HepG2 (cell line): ENCODE data around the gene FASTK. TPM values are rescaled to one million over a fixed set of nuclear protein-coding genes. Genes with fewer than 3 reads are reported as not detected.

Source experiments
- ATAC-seq: fragments of 200-7000 bp; cut with Tn5 transposase; 3 replicates; pipeline ENCODE4 v1.9.1; 2020; ENCODE audit warnings: mild to moderate bottlenecking, moderate library complexity
- BruUV-seq: library from RNA; stranded (reverse); fragments of 400-500 nt; replicated peaks from 2 replicates; lab custom pipeline; 2021; lab: Mats Ljungman, UMichigan
- CTCF ChIA-PET: fragments of 300-600 bp; formaldehyde crosslinking; extraction: SDS; loops from one replicate; lab custom pipeline; 2021; ENCODE audit warnings: low total read pairs, inconsistent platforms, low intra/inter-chr PET ratio; lab: Yijun Ruan, JAX
- POLR2A ChIA-PET: fragments of 350-600 bp; sonication (Branson Sonifier 250); formaldehyde crosslinking; loops from one replicate; lab custom pipeline; 2020; ENCODE audit warnings: antibody characterized with exemption, inconsistent platforms; lab: Yijun Ruan, JAX
- DNase-seq: peaks from one replicate; pipeline ENCODE4 v3.0.0-alpha.2; 2015; ENCODE audit warnings: low spot score
- FAIRE-seq: peaks from 3 replicates; lab custom pipeline; 2011; peaks lifted over from hg19 to GRCh38; lab: Jason Lieb, UNC
- H2AFZ ChIP-seq: one replicate; pipeline ENCODE4 v1.6.1; 2011; ENCODE audit warnings: low read length, inconsistent platforms
- H3K27ac ChIP-seq: fragments of 300-600 bp; 3 replicates; pipeline ENCODE4 v1.8.0; 2011; ENCODE audit warnings: mixed run types, mild to moderate bottlenecking, mixed read lengths, low read length, inconsistent platforms; ENCODE audit not compliant: insufficient read depth; ENCODE audit errors: extremely low read length
- H3K27me3 ChIP-seq, 2 experiments: fragments of 200-600 bp in 1 of 2; 2 replicates in 1 of 2; 3 replicates in 1 of 2; pipeline versions ENCODE4 v1.6.0 to v1.8.0; 2011; ENCODE audit warnings: low read length in 2 of 2, mild to moderate bottlenecking in 2 of 2, moderate library complexity in 2 of 2, inconsistent platforms in 1 of 2; ENCODE audit not compliant: insufficient read depth in 2 of 2, control insufficient read depth in 1 of 2
- H3K36me3 ChIP-seq, 2 experiments: fragments of 200-600 bp in 1 of 2; replicated peaks in 1 of 2; 2 replicates in 1 of 2; 3 replicates in 1 of 2; pipeline versions ENCODE4 v1.5.1 to v1.8.0; 2011; ENCODE audit warnings: low read length in 2 of 2, inconsistent platforms in 1 of 2; ENCODE audit not compliant: insufficient read depth in 2 of 2, control insufficient read depth in 1 of 2
- H3K4me1 ChIP-seq: 2 replicates; pipeline ENCODE4 v1.5.1; 2012; ENCODE audit warnings: low read length, inconsistent platforms; ENCODE audit not compliant: insufficient read depth
- H3K4me2 ChIP-seq: 2 replicates; pipeline ENCODE4 v1.6.0; 2011; ENCODE audit warnings: low read depth, low read length, inconsistent platforms
- H3K4me3 ChIP-seq, 3 experiments: fragments of 200-600 bp in 1 of 3; sonication (generic), shearing (Covaris generic) in 1 of 3; replicated peaks in 1 of 3; 2 replicates each; pipeline ENCODE4 v1.5.1; 2011 to 2016; ENCODE audit warnings: low read length in 3 of 3, inconsistent platforms in 2 of 3, low read depth in 2 of 3, mild to moderate bottlenecking in 2 of 3, control low read depth in 1 of 3, mixed read lengths in 1 of 3; ENCODE audit not compliant: insufficient read depth in 1 of 3
- H3K79me2 ChIP-seq: one replicate; pipeline ENCODE4 v1.6.1; 2011; ENCODE audit warnings: low read length, inconsistent platforms; ENCODE audit not compliant: insufficient read depth
- H3K9ac ChIP-seq: 2 replicates; pipeline ENCODE4 v1.6.0; 2011; ENCODE audit warnings: mild to moderate bottlenecking, low read depth, low read length, inconsistent platforms; ENCODE audit not compliant: insufficient read depth
- H3K9me3 ChIP-seq: 2 replicates; pipeline ENCODE4 v1.5.1; 2012; ENCODE audit warnings: mild to moderate bottlenecking, low read length
- H4K20me1 ChIP-seq: 2 replicates; pipeline ENCODE4 v1.6.0; 2011; ENCODE audit warnings: inconsistent platforms, mild to moderate bottlenecking, low read length, moderate library complexity; ENCODE audit not compliant: insufficient read depth
- CBX1 ChIP-seq: IDR thresholded peaks from one replicate; pipeline ENCODE4 v1.6.1; 2016; ENCODE audit warnings: antibody characterized with exemption, low read depth
- EZH2 ChIP-seq: conservative IDR thresholded peaks from 2 replicates; pipeline ENCODE4 v1.6.1; 2012; ENCODE audit warnings: mild to moderate bottlenecking, low read depth, low read length, moderate library complexity
- MED13 ChIP-seq: sonication (generic); formaldehyde crosslinking; IDR thresholded peaks from 2 replicates; pipeline ENCODE4 v1.5.0; 2020; ENCODE audit warnings: missing genetic modification reagents
- PRPF4 ChIP-seq: fragments of 200-400 bp; formaldehyde crosslinking; IDR thresholded peaks from 2 replicates; pipeline ENCODE4 v1.6.1; 2016; ENCODE audit warnings: low read length, low read depth; ENCODE audit not compliant: poor library complexity, severe bottlenecking
- REST ChIP-seq, 2 experiments: IDR thresholded peaks; 2 replicates each; pipeline ENCODE4 v1.6.1; 2011 to 2012; ENCODE audit warnings: low read length in 2 of 2, borderline replicate concordance in 1 of 2, low read depth in 1 of 2, mild to moderate bottlenecking in 1 of 2, moderate library complexity in 1 of 2
- SKIL ChIP-seq: sonication (generic); formaldehyde crosslinking; IDR thresholded peaks from 2 replicates; pipeline ENCODE4 v1.8.0; 2022; ENCODE audit warnings: missing genetic modification reagents, mild to moderate bottlenecking, moderate library complexity, borderline replicate concordance
- SOX5 ChIP-seq: IDR thresholded peaks from 2 replicates; pipeline ENCODE4 v1.6.1; 2016; ENCODE audit warnings: borderline replicate concordance
- SP1 ChIP-seq, 2 experiments: fragments of 450-650 bp in 1 of 2; sonication (generic) in 1 of 2; formaldehyde crosslinking in 1 of 2; IDR thresholded peaks; 2 replicates each; pipeline versions ENCODE4 v1.4.0 to v1.6.1; 2016 to 2020; ENCODE audit warnings: missing genetic modification reagents in 1 of 2
- ZNF335 ChIP-seq: sonication (generic); formaldehyde crosslinking; IDR thresholded peaks from 2 replicates; pipeline ENCODE4 v1.4.0; 2020; ENCODE audit warnings: missing genetic modification reagents
- ZNF557 ChIP-seq: sonication (generic); formaldehyde crosslinking; IDR thresholded peaks from 2 replicates; pipeline ENCODE4 v1.4.0; 2020; ENCODE audit warnings: missing genetic modification reagents
- ZNF597 ChIP-seq: sonication (generic); formaldehyde crosslinking; IDR thresholded peaks from 2 replicates; pipeline ENCODE4 v1.5.0; 2020; ENCODE audit warnings: missing genetic modification reagents
- ZNF605 ChIP-seq: sonication (generic); formaldehyde crosslinking; IDR thresholded peaks from 2 replicates; pipeline ENCODE4 v1.8.0; 2022; ENCODE audit warnings: mild to moderate bottlenecking, missing genetic modification reagents
- ZNF674 ChIP-seq: sonication (generic); formaldehyde crosslinking; IDR thresholded peaks from 2 replicates; pipeline ENCODE4 v1.5.0; 2020; ENCODE audit warnings: low read depth, mild to moderate bottlenecking, missing genetic modification reagents
- ZNF747 ChIP-seq: sonication (generic); formaldehyde crosslinking; IDR thresholded peaks from 2 replicates; pipeline ENCODE4 v1.8.1; 2023; ENCODE audit warnings: missing genetic modification reagents, mild to moderate bottlenecking, borderline replicate concordance
- ZNF839 ChIP-seq: sonication (generic); formaldehyde crosslinking; IDR thresholded peaks from 2 replicates; pipeline ENCODE4 v1.4.0; 2020; ENCODE audit warnings: missing genetic modification reagents, mild to moderate bottlenecking, borderline replicate concordance
- ZSCAN30 ChIP-seq: sonication (generic); formaldehyde crosslinking; IDR thresholded peaks from 2 replicates; pipeline ENCODE4 v1.5.0; 2020; ENCODE audit warnings: mild to moderate bottlenecking, missing genetic modification reagents
- WGBS: methylation state at CpG from one replicate; pipeline ENCODE4 v1.1.6; 2017; ENCODE audit warnings: low lambda C conversion rate; 5-methylcytosine and 5-hydroxymethylcytosine counted together
- in situ Hi-C: cut with HindIII; loops from 2 replicates; pipeline ENCODE4 v1.10.0; 2017; ENCODE audit warnings: low pct_unique_long_range_greater_than_20kb; ENCODE audit not compliant: extremely low pct_ligation_motif_present
- intact Hi-C: fragments of 100-400 bp; cut with micrococcal nuclease; formaldehyde crosslinking; loops from one replicate; pipeline ENCODE4 v1.10.0; 2022; ENCODE audit not compliant: unreplicated experiment
- polyA plus RNA-seq, 8 experiments: library from polyadenylated mRNA; depleted of rRNA in 3 of 8; stranded (reverse) in 7 of 8; unstranded in 1 of 8; fragments of >200 nt; fragmentation: Illumina TruSeq in 4 of 8; extraction: Trizol in 4 of 8; gene quantifications; 2 replicates each; pipeline versions ENCODE4 v1.2.1 to v1.2.3, GENCODE V29; 2011 to 2016; ENCODE audit warnings: low read depth in 4 of 8, missing spikeins in 1 of 8, mixed read lengths in 1 of 8; ENCODE audit not compliant: insufficient read depth in 1 of 8
- total RNA-seq, 5 experiments: library from RNA; depleted of rRNA; stranded (reverse); fragments of >200 nt; fragmentation: Illumina TruSeq; extraction: Trizol; gene quantifications; 2 replicates each; pipeline ENCODE4 v1.2.3, GENCODE V29; 2016; ENCODE audit warnings: low read depth in 1 of 5

The FASTK gene
- total and polyA plus RNA-seq, 2 of the 13 experiments (the other 11 are each of a cell fraction or from before 2014, with no cell fraction given): 52.9 to 55.7 TPM

GRCh38 chr7:151062399-151063211 lies 18.0 kb downstream of the FASTK start:
- 1% methylated on average over 14 of the region's 43 CpGs for WGBS
- peaks cover 4% of the 10 kb centered on the region; the same call in 1 of the 2 replicates for H4K20me1 ChIP-seq
- ChIA-PET POLR2A (interaction anchor here (0.6 to 4.4 kb wide), 20 partner anchors 10 to 457 kb away, joined by 3 to 144 read pairs (median 6); partner anchors contain the start of genes ABCB8, ABCF2, AGAP3 and FASTK), CTCF (no interaction called here)
- H3K4me2 ChIP-seq: peak overlapping the region; percentile 98
- peak; percentile 59 for ATAC-seq
- H3K27ac ChIP-seq: peak overlapping the region; percentile 95
- H3K79me2 ChIP-seq: peaks cover 16% of the 10 kb centered on the region
- peaks cover 8 to 32% of the 10 kb centered on the region in 2 experiments; a peak in 4 of 5 replicates for H3K36me3 ChIP-seq
- peak overlapping the region; percentile 62 to 80 (median 70) for H3K4me3 ChIP-seq
- intact Hi-C loops (loop anchor here (1.0 kb wide), 1 partner anchor 18 kb away; the partner anchor contains the start of gene FASTK), in situ Hi-C loops (no loop called here)
- peak overlapping the region; percentile 82 for H3K9ac ChIP-seq
- H3K4me1 ChIP-seq: peaks cover 45% of the 10 kb centered on the region
- no peak overlapping the region for H2AFZ ChIP-seq
- H3K9me3 ChIP-seq: no peaks in the 10 kb centered on the region
- no peaks in the 10 kb centered on the region; a peak in 1 of 5 replicates for H3K27me3 ChIP-seq
- DNase-seq: peak; percentile 97
- BruUV-seq: no TSS peak
- FAIRE-seq: peak; percentile 97
- TF ChIP-seq ZNF674 (no peak), ZSCAN30 (CRISPR knock-in tag) (no peak), ZNF335 (no peak), ZNF605 (CRISPR knock-in tag) (peak; percentile 73; the same call in 1 of the 2 replicates), CBX1 (no peak), SOX5 (CRISPR knock-in tag) (no peak; the same call in 1 of the 2 replicates), ZNF747 (CRISPR knock-in tag) (no peak), SP1 (IDR thresholded peaks at IDR 0.05) (no peak), SP1 (CRISPR knock-in tag; IDR thresholded peaks at IDR 0.05) (peak; percentile 92), ZNF839 (CRISPR knock-in tag) (no peak), ZNF557 (no peak), REST (IDR thresholded peaks at IDR 0.05; ENCODE audit: borderline replicate concordance in 1 of 2, low read depth in 1 of 2, low read length in 2 of 2) (no peak), SKIL (0 out of 2 replicates have a peak, but pooled peaks have one; percentile 30), PRPF4 (no peak), ZNF597 (no peak), EZH2 (no peak), MED13 (CRISPR knock-in tag) (peak; percentile 45; the same call in 1 of the 2 replicates)
